ENCODE measurements around the gene UBAP2L. TPM values are rescaled to one million over a fixed set of nuclear protein-coding genes. Genes with fewer than 3 reads are reported as not detected.
"Not testable (repeated sequence)": the region's sequence is repeated elsewhere in the genome, so short reads cannot be mapped to it uniquely, and the experiment has no call there.

UBAP2L gene
- total and polyA plus RNA-seq, 5 donors = 67.6 to 112 (median 104) TPM

GRCh38 chr1:154222518-154222917, 1.8 kb downstream of the UBAP2L start:
- Histone ChIP-seq H3K27me3 (ENCODE audit: control insufficient read depth, insufficient read depth) (no peaks in the 10 kb centered on the region), H3K4me1 (ENCODE audit: control insufficient read depth, insufficient read depth, low read length) (no peaks in the 10 kb centered on the region), H3K27ac (ENCODE audit: low read length) (no peak overlapping the region), H3K9me3 (ENCODE audit: control insufficient read depth, low read length) (no peaks in the 10 kb centered on the region), H3K4me3 (ENCODE audit: low read length) (peak overlapping the region; percentile 25)
- no peak for ATAC-seq
- DNase-seq = no peak
- intact Hi-C loops (cut with DNase I) = loop anchor here in 1 of 4 donors (10.0 kb wide), 1 partner anchor 102 kb away; the partner anchor contains the start of genes AQP10 and ATP8B2
- WGBS = 92% methylated on average over 1 of the region's 1 CpG

GRCh38 chr1:154222918-154223317, 2.2 kb downstream of the UBAP2L start:
- no peaks in the 10 kb centered on the region for H3K4me1 ChIP-seq (ENCODE audit: control insufficient read depth, insufficient read depth, low read length)
- intact Hi-C loops (cut with DNase I) = loop anchor here in 1 of 4 donors (10.0 kb wide), 1 partner anchor 102 kb away; the partner anchor contains the start of genes AQP10 and ATP8B2

GRCh38 chr1:154223621-154224020, 2.9 kb downstream of the UBAP2L start:
- H3K4me3 ChIP-seq (ENCODE audit: low read length) = no peak overlapping the region
- H3K27ac ChIP-seq (ENCODE audit: low read length) = no peak overlapping the region
- ATAC-seq (no peak), DNase-seq (no peak)
- WGBS = 49% methylated on average over 2 of the region's 2 CpGs
- H3K27me3 ChIP-seq (ENCODE audit: control insufficient read depth, insufficient read depth) = no peaks in the 10 kb centered on the region
- intact Hi-C loops (cut with DNase I) = loop anchor here in 1 of 4 donors (10.0 kb wide), 1 partner anchor 101 kb away; the partner anchor contains the start of genes AQP10 and ATP8B2
- H3K9me3 ChIP-seq (ENCODE audit: control insufficient read depth, low read length) = no peaks in the 10 kb centered on the region
- H3K4me1 ChIP-seq (ENCODE audit: control insufficient read depth, insufficient read depth, low read length) = no peaks in the 10 kb centered on the region

More at GRCh38 chr1:154222918-154223317, 2.2 kb downstream of the UBAP2L start:
- no peak overlapping the region for H3K4me3 ChIP-seq (ENCODE audit: low read length)
- H3K27me3 ChIP-seq (ENCODE audit: control insufficient read depth, insufficient read depth) = no peaks in the 10 kb centered on the region
- DNase-seq = no peak
- no peak overlapping the region for H3K27ac ChIP-seq (ENCODE audit: low read length)
- 68% methylated on average over 1 of the region's 1 CpG for WGBS
- H3K9me3 ChIP-seq (ENCODE audit: control insufficient read depth, low read length) = no peaks in the 10 kb centered on the region
- no peak for ATAC-seq

GRCh38 chr1:154225370-154225769, 4.6 kb downstream of the UBAP2L start:
- DNase-seq (no peak), ATAC-seq (no peak)
- intact Hi-C loops (cut with DNase I) = loop anchor here in 1 of 4 donors (10.0 kb wide), 1 partner anchor 99 kb away; the partner anchor contains the start of genes AQP10 and ATP8B2
- Histone ChIP-seq H3K9me3 (ENCODE audit: control insufficient read depth, low read length) (no peaks in the 10 kb centered on the region), H3K27ac (ENCODE audit: low read length) (no peak overlapping the region), H3K27me3 (ENCODE audit: control insufficient read depth, insufficient read depth) (no peaks in the 10 kb centered on the region), H3K4me3 (ENCODE audit: low read length) (no peak overlapping the region), H3K4me1 (ENCODE audit: control insufficient read depth, insufficient read depth, low read length) (no peaks in the 10 kb centered on the region)
- 97% methylated on average over 2 of the region's 2 CpGs for WGBS

- DNase-seq; H3K4me1 ChIP-seq (ENCODE audit: control insufficient read depth, insufficient read depth, low read length); H3K27me3 ChIP-seq (ENCODE audit: control insufficient read depth, insufficient read depth); H3K27ac ChIP-seq (ENCODE audit: low read length); H3K4me3 ChIP-seq (ENCODE audit: low read length); intact Hi-C loops (cut with DNase I); ATAC-seq; H3K9me3 ChIP-seq (ENCODE audit: control insufficient read depth, low read length): not testable (repeated sequence)
- 97% methylated on average over 3 of the region's 3 CpGs for WGBS
Measured at GRCh38 chr1:154231112-154231511, 10.4 kb downstream of the UBAP2L start.

GRCh38 chr1:154233127-154233526, 12.4 kb downstream of the UBAP2L start:
- H3K27ac ChIP-seq (ENCODE audit: low read length); H3K9me3 ChIP-seq (ENCODE audit: control insufficient read depth, low read length); ATAC-seq; DNase-seq; intact Hi-C loops (cut with DNase I); H3K4me3 ChIP-seq (ENCODE audit: low read length); H3K27me3 ChIP-seq (ENCODE audit: control insufficient read depth, insufficient read depth); H3K4me1 ChIP-seq (ENCODE audit: control insufficient read depth, insufficient read depth, low read length): not testable (repeated sequence)
- 95% methylated on average over 12 of the region's 12 CpGs for WGBS

GRCh38 chr1:154236855-154237254, 16.1 kb downstream of the UBAP2L start:
- no peak for DNase-seq
- Histone ChIP-seq H3K27me3 (ENCODE audit: control insufficient read depth, insufficient read depth) (no peaks in the 10 kb centered on the region), H3K27ac (ENCODE audit: low read length) (no peak overlapping the region), H3K4me3 (ENCODE audit: low read length) (no peak overlapping the region), H3K9me3 (ENCODE audit: control insufficient read depth, low read length) (no peaks in the 10 kb centered on the region), H3K4me1 (ENCODE audit: control insufficient read depth, insufficient read depth, low read length) (no peaks in the 10 kb centered on the region)
- intact Hi-C loops (cut with DNase I) = no loop called here
- 84% methylated on average over 4 of the region's 4 CpGs for WGBS
- no peak for ATAC-seq

GRCh38 chr1:154237435-154237834, 16.7 kb downstream of the UBAP2L start:
- H3K9me3 ChIP-seq (ENCODE audit: control insufficient read depth, low read length) = no peaks in the 10 kb centered on the region
- H3K4me1 ChIP-seq (ENCODE audit: control insufficient read depth, insufficient read depth, low read length) = no peaks in the 10 kb centered on the region
- intact Hi-C loops (cut with DNase I) = no loop called here
- no peak overlapping the region for H3K27ac ChIP-seq (ENCODE audit: low read length)
- no peaks in the 10 kb centered on the region for H3K27me3 ChIP-seq (ENCODE audit: control insufficient read depth, insufficient read depth)
- ATAC-seq (no peak), DNase-seq (no peak)
- H3K4me3 ChIP-seq (ENCODE audit: low read length) = no peak overlapping the region
- WGBS = 95% methylated on average over 2 of the region's 2 CpGs

- H3K4me1 ChIP-seq (ENCODE audit: control insufficient read depth, insufficient read depth, low read length) = no peaks in the 10 kb centered on the region
- DNase-seq = no peak
- no peak overlapping the region for H3K27ac ChIP-seq (ENCODE audit: low read length)
- no peaks in the 10 kb centered on the region for H3K27me3 ChIP-seq (ENCODE audit: control insufficient read depth, insufficient read depth)
- no peak for ATAC-seq
- H3K9me3 ChIP-seq (ENCODE audit: control insufficient read depth, low read length) = no peaks in the 10 kb centered on the region
- intact Hi-C loops (cut with DNase I) = no loop called here
- WGBS = 93% methylated on average over 6 of the region's 6 CpGs
- H3K4me3 ChIP-seq (ENCODE audit: low read length) = no peak overlapping the region
Measured at GRCh38 chr1:154237880-154238506, 17.2 kb downstream of the UBAP2L start.

GRCh38 chr1:154239491-154239890, 18.7 kb downstream of the UBAP2L start:
- Histone ChIP-seq H3K4me3 (ENCODE audit: low read length) (no peak overlapping the region), H3K9me3 (ENCODE audit: control insufficient read depth, low read length) (no peaks in the 10 kb centered on the region), H3K4me1 (ENCODE audit: control insufficient read depth, insufficient read depth, low read length) (no peaks in the 10 kb centered on the region), H3K27me3 (ENCODE audit: control insufficient read depth, insufficient read depth) (no peaks in the 10 kb centered on the region), H3K27ac (ENCODE audit: low read length) (no peak overlapping the region)
- intact Hi-C loops (cut with DNase I) = no loop called here
- ATAC-seq (no peak), DNase-seq (no peak)
- 83% methylated on average over 3 of the region's 3 CpGs for WGBS

- no peaks in the 10 kb centered on the region for H3K4me1 ChIP-seq (ENCODE audit: control insufficient read depth, insufficient read depth, low read length)
- 86% methylated on average over 3 of the region's 3 CpGs for WGBS
- no peak overlapping the region for H3K27ac ChIP-seq (ENCODE audit: low read length)
- DNase-seq = no peak
- H3K27me3 ChIP-seq (ENCODE audit: control insufficient read depth, insufficient read depth) = no peaks in the 10 kb centered on the region
- intact Hi-C loops (cut with DNase I) = no loop called here
- ATAC-seq = no peak
- no peaks in the 10 kb centered on the region for H3K9me3 ChIP-seq (ENCODE audit: control insufficient read depth, low read length)
- no peak overlapping the region for H3K4me3 ChIP-seq (ENCODE audit: low read length)
Measured at GRCh38 chr1:154240294-154240833, 19.6 kb downstream of the UBAP2L start.

All from right cardiac atrium (tissue), 5 donors.